Fibroblast of lung (primary cell): ENCODE results near the gene RERE.

Experiments
- CTCF ChIP-seq, 2 donors: IDR thresholded peaks in 1 of 2; conservative IDR thresholded peaks in 1 of 2; 1 replicate in 1 of 2; 2 replicates in 1 of 2; pipeline ENCODE4 v1.5.1; 2011 to 2012; ENCODE audit warnings: low read length in 2 of 2, control low read depth in 1 of 2, inconsistent platforms in 1 of 2, low read depth in 1 of 2, mild to moderate bottlenecking in 1 of 2
- EZH2 ChIP-seq: IDR thresholded peaks from 2 replicates; pipeline ENCODE4 v1.5.1; 2012; ENCODE audit warnings: low read length, control low read depth, mild to moderate bottlenecking; ENCODE audit errors: missing control alignments

- TF ChIP-seq CTCF (conservative IDR thresholded peaks at IDR 0.05 in 1 of 2, IDR thresholded peaks at IDR 0.05 in 1 of 2; ENCODE audit: low read depth in 1 of 2, low read length in 2 of 2) (no peak), EZH2 (no peak)
These were observed 140.6 kb downstream of the RERE start for GRCh38 chr1:8676813-8677212.
